ENCODE measurements around the gene CHRM5.
A peak's percentile ranks its signal among the peaks of the same experiment; 100 is the strongest.

The CHRM5 gene

GRCh38 chr15:33968224-33968623, at the start of gene CHRM5:
Gene CHRM5 (plus strand): TSS chr15:33968497. CDS start chr15:34062718, 94,221 bp downstream.
- no peak for DNase-seq

DNA sequence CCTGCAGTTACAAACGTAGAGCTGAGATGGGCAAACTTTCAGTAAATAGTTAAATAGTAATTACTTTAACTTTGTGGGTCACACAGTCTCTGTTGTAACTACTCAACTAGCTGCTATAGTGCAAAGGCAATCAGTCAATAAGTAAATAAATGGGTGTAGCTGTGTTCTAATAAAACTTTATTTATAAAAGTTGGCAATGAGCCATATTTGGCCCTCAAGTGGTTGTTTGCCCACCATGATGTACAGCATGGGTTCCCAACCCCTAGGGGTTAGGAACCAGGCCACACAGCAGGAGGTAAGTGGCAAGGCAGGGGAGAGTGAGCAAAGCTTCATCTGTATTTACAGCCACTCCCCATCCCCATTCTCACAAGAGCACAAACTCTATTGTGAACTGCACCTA, 44.9 kb upstream of the CHRM5 start:
- DNase-seq, result no peak

DNA sequence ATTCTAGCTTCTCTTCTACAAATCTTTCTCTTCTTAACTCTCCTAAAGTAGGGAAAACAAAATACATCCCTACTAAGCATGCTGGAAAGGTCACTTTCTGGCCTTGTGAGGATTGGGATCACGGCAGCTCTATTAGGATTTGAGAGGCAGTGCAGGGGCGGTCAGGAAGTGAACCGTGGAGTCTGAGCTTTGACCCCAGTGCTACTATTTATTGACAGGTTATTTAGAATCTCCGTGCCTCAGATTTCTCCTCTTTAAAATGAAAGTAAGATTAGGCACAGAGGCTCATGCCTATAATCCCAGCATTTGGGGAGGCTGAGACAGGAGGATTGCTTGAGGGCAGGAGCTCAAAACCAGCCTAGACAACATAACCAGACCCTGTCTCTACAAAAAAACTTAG, 42.0 kb upstream of the CHRM5 start:
- DNase-seq, result no peak

DNA sequence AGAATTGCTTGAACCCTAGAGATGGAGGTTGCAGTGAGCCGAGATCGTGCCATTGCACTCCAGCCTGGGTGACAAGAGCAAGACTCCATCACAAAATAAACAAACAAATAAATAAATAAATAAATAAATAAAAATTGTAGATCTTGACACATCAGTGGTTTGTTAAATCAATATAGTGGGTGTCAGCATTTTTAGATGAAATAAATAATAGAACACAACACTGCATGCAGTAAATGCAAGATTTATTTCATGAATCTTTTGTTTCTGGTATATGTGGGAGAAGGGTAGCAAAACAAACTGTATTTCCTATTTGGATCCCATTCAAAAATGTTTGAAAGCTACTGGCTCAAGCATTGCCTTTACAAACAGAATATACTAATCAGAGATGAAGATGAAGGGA, 35.6 kb upstream of the CHRM5 start:
- DNase-seq, result no peak

- no peak for DNase-seq
These were observed 33.9 kb upstream of the CHRM5 start for GRCh38 chr15:33934396-33934795.

DNA sequence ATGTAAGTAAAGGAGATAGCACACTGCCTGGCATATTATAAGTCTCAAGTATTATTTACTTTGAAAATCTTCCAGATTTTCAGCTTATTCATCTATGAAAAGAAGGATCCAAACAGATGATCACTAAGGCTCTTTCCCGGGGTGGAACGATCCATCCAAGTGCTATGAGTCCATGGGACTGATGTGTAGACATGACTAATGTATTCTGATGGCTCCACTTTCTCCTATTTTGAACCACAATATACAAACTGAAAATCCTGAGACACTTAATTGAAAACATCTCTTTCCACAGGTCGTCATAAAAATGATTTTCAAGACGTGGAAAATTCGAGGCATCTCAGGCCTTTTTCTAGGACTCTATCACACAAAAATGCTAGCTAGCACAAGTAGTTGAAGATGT, 33.4 kb upstream of the CHRM5 start:
- DNase-seq, result peak; percentile 83

DNA sequence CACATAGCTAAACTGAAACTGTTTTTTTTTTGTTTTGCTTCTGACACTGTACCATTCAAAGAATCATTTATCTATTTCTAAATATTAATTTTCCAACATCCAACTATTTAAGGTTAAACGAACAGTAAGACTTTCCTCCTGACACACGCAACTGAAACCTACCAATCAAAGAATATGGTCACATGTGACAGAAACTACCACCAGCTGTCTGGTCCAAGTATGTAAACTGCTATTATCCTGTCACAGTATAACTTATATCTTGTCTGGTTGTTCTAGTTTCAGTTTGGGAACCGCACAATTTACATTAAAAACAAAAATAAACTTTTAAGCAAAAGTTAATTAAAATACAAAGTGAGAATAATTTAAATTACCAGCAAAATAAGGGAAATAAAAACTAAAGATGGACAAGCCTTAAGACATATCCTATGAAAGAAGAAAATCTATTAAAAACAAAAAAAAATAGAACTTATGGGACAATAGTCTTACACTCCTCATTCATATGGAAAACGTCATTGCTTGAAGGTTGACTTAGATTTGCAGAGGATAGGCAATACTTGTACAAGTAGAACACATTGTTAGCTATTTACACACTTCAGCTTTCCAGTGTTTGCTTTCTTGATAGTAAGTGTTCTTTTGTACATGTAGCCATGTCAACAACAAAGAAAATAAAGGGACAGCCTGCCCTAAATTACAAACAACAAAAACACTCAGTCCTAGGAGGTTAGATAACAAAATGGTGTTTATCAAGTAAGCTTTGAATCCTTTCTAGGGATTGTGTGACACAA, 26.8 kb upstream of the CHRM5 start:
- DNase-seq, result no peak

GRCh38 chr15:33946152-33946551, 22.1 kb upstream of the CHRM5 start:
- DNase-seq, result no peak

DNA sequence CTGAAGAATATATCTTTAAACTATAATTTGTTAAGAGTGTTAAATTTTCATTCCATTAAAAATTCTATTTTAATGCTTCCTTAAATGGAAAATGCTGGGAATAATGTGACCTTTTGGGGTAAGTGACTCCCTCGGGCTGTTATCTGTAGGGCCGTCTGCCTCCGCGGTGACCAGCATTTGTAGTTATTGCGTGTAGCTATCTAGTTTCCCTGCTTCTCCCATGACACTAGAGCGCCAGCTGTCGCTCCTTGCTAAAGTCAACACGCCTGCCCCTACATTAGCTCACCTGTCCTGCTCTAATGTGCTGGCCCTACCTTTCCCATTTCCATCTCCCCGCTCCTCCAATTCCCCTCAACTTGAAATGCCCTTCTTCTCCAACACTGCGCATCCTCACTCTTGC, 12.4 kb upstream of the CHRM5 start:
- no peak for DNase-seq

GRCh38 chr15:33956397-33956796, 11.9 kb upstream of the CHRM5 start:
- DNase-seq, result no peak

DNA sequence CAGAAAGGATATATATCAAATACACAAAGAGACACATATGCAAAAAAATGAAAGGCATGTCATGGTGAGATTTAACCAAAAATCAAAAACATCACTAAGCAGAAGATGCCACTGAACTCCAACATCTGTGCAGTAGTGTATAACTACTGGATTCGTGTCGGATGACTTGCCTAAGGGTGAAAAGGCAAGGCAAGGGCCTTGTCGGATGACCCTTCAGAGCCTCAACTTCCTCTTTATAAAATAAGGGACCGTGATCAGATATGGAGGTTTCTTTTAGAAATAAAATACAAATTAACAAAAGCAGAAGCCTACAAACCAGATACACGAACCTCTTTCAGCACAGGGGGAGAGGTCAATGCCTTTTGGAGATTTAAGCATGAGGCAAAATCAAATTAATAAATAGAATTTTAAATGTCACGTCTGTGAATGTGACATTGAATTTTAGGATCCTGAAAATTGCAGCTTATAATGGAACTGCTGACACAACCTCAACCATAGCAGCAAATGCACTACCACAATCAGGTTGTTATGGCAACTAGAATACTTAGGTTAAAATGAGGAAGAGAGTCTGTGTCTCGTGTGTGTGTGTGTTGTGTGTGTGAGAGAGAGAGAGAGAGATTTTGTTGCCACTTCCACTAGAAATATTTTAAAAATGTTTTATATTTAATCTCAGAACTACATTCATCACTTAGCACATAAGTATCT, 8.3 kb upstream of the CHRM5 start:
- no peak for DNase-seq

DNA sequence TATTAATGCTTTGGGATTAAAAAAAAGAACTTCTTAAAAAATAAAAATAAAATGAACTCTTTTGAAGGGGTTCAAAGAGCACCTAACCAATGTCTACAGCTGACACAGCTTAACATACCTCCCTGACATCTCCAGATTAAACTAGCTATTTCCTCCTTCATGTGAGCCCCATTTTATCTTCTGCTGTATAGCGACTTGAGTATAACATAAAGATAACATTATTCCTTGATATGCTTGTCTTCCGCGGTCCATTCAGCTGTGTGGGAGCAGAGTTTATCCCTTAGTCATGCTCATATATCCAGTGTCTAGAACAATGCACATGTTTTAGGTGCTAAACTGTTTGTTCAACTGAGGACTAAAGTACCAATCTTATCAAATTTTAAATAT, 7.8 kb upstream of the CHRM5 start:
- no peak for DNase-seq

GRCh38 chr15:33963831-33964664, 4.2 kb upstream of the CHRM5 start:
- DNase-seq, result peak; percentile 50

DNA sequence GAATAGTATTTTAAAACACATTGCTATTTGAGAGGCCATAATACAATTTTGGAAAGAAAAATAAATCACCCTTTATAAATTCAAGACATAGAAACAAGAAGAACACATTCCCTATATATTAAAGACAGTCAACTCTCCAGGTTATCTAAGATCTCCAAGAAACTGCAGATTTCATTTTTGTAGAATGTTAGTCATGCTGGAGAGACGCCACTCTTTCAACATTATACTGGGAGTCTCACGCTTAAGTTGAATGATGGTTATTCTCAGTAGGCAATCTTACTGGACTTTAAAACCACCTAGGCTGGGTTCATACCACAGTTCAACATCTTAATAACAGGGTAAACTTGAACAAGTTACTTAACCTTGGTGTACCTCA, 3.6 kb upstream of the CHRM5 start:
- DNase-seq, result peak; percentile 39

DNA sequence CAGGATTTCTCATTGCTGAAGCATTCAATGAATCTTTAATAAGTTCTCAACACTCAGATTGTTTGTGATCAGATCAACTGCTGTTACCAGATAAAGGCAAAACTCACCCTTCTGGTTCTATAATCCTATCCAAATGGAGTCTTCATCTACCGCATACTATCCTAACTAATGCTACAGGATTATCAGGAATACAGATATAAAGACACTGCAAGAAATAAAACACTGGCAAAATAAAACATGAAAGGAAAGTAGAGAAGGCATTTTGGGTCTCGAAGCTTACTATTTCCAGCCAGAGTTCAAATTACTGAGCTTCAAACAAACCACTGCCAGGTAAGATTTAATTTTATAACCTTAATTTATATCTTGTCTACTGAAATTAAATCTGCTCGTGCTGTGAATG, 524 bp downstream of the CHRM5 start:
- DNase-seq, result no peak

GRCh38 chr15:33971811-33972210, 3.5 kb downstream of the CHRM5 start:
- DNase-seq, result no peak

DNA sequence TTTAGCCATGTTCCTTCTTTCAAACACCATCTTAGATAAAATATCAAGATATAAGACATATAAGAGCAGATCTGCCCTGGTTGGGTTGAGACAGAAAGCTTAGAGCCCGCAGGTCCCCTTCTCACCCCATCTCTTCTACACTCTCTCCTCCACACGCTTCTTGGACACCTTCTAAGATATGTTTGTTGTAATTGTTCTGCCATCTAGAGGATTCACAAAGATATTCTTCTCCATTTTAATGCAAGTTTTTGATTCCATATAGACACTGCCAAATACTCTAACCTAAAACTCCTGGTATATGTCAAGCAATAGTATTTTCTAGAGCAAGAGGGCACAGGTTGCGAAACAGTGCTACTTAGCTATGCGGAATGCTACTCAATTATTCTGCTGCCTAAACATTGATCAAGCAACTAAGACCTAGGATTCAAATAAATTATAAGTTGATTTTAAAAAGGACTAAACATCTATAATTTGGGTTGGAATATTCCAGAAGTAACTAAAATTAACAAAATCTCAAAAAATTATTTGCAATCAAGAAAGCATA, 6.8 kb downstream of the CHRM5 start:
- DNase-seq, result no peak

DNA sequence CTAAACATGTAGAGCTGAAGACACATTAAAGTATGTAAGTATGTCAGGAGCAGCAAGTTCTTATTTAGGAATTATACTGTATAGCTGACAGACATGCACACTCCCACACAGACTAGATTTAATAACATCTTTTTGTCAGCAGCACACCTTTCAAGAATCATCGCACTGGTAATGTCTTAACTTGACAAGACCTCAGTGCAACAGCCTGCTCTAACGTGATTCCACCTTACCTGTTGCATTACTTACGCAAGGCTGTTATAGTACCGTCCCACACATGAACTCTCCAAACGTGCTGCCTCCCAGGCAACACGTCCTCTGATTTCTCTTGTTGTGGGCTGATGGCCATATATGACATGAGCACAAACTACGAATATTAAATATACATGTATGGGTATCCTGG, 11.9 kb downstream of the CHRM5 start:
- DNase-seq, result no peak

- DNase-seq, result no peak
These were observed 14.2 kb downstream of the CHRM5 start for GRCh38 chr15:33982516-33982915.

GRCh38 chr15:33985287-33985686, 17.0 kb downstream of the CHRM5 start:
- peak; percentile 92 for DNase-seq

- peak; percentile 52 for DNase-seq
These were observed 17.5 kb downstream of the CHRM5 start for GRCh38 chr15:33985751-33986150.

DNA sequence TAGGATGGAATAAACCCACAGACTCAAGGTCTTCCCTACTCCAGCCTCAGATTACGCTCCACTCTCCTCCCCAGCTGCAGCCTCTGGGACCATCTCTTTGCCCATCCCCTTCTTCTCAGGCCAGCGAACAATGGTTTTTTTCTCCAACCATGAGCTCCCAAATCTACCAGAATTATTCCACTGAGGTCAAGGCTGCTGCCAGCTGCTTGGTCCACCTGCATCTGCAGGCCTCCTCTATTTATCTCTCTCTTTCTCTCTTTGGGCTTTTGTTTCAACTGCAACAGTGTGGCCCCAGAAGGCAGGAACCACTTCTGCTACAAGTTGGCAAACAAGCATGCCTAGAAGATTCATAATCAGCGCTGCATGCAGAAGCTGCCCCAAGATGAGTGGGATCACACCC, 19.1 kb downstream of the CHRM5 start:
- DNase-seq, result no peak

- DNase-seq, result no peak
These were observed 20.1 kb downstream of the CHRM5 start for GRCh38 chr15:33988384-33988783.
